ENCODE data around the gene SLC28A2.

The SLC28A2 gene

DNA sequence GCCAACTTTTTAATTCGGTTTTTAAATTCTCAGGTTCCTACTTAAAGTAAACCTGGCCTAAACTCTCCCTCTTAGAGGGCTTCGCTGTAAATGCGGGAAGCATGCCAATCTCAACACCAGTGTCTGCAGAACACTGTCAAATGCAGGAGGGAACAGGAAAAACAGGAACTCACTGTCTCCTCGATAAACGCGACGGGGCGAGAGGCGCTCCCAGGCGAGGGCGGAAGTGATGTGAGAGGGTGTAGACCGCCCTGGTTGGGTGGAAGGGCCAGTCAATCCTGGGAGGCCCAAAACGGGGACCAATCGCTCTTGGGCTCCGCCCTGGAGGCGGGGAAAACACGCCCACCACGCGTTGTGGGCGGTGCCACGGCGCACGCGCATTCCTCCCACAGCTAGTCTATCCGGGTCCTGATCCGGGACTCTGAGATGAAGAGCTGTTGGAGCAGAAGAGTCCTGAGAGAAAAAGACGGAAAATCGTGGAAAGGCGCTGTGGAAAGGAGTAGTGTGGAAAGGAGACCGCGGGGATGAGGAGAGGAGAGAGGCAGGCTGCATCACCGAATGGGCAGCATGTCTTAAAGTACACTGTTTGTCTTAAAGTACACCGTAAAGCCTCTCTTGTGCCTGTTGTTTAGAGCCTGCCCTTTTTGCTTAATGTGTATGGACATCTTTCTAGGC is 27.1 kb downstream of the SLC28A2 start:
- peaks cover 7% of the 10 kb centered on the region for H3K79me2 ChIP-seq (ENCODE audit: control insufficient read depth, low read length)
- H3K4me2 ChIP-seq (ENCODE audit: low read length): peak overlapping the region; percentile 96
- no peak overlapping the region for H3K27ac ChIP-seq (ENCODE audit: low read depth, low read length)
- no peaks in the 10 kb centered on the region for H3K9me3 ChIP-seq (ENCODE audit: control insufficient read depth, insufficient read depth, low read length)
- peak overlapping the region; percentile 88 for H3K4me3 ChIP-seq (ENCODE audit: low read length)
- H3K36me3 ChIP-seq (ENCODE audit: control insufficient read depth, low read length): no peaks in the 10 kb centered on the region
- peaks cover under 1% of the 10 kb centered on the region; the same call in 1 of the 2 replicates for H3K27me3 ChIP-seq (ENCODE audit: control insufficient read depth, low read length)
- TF ChIP-seq, protein P1, sequence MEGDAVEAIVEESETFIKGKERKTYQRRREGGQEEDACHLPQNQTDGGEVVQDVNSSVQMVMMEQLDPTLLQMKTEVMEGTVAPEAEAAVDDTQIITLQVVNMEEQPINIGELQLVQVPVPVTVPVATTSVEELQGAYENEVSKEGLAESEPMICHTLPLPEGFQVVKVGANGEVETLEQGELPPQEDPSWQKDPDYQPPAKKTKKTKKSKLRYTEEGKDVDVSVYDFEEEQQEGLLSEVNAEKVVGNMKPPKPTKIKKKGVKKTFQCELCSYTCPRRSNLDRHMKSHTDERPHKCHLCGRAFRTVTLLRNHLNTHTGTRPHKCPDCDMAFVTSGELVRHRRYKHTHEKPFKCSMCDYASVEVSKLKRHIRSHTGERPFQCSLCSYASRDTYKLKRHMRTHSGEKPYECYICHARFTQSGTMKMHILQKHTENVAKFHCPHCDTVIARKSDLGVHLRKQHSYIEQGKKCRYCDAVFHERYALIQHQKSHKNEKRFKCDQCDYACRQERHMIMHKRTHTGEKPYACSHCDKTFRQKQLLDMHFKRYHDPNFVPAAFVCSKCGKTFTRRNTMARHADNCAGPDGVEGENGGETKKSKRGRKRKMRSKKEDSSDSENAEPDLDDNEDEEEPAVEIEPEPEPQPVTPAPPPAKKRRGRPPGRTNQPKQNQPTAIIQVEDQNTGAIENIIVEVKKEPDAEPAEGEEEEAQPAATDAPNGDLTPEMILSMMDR (IDR thresholded peaks at IDR 0.05; ENCODE audit: low read depth, low read length, poor library complexity, severe bottlenecking): no peak
- TF ChIP-seq EZH2phosphoT487 (IDR thresholded peaks at IDR 0.05; ENCODE audit: borderline replicate concordance, low read length): no peak
- no peaks in the 10 kb centered on the region for H3F3A ChIP-seq (ENCODE audit: control insufficient read depth, insufficient read depth)
- H4K20me1 ChIP-seq (ENCODE audit: control insufficient read depth, insufficient read depth, low read depth, low read length): no peaks in the 10 kb centered on the region
- no peaks in the 10 kb centered on the region for H3K9me2 ChIP-seq (replicated peaks; ENCODE audit: control insufficient read depth, low read length)
- peaks cover 19% of the 10 kb centered on the region for H3K4me1 ChIP-seq (ENCODE audit: control insufficient read depth, low read length)

- TF ChIP-seq, protein P1 (IDR thresholded peaks at IDR 0.05; ENCODE audit: low read depth, low read length, poor library complexity, severe bottlenecking): no peak
- Histone ChIP-seq H3K27me3 (ENCODE audit: control insufficient read depth, low read length) (peaks cover 2% of the 10 kb centered on the region; the same call in 1 of the 2 replicates), H3K36me3 (ENCODE audit: control insufficient read depth, low read length) (no peaks in the 10 kb centered on the region), H3K9me3 (ENCODE audit: control insufficient read depth, insufficient read depth, low read length) (no peaks in the 10 kb centered on the region), H3K4me2 (ENCODE audit: low read length) (no peak overlapping the region), H3K79me2 (ENCODE audit: control insufficient read depth, low read length) (no peaks in the 10 kb centered on the region), H3K9me2 (replicated peaks; ENCODE audit: control insufficient read depth, low read length) (no peaks in the 10 kb centered on the region), H4K20me1 (ENCODE audit: control insufficient read depth, insufficient read depth, low read depth, low read length) (no peaks in the 10 kb centered on the region), H3K4me1 (ENCODE audit: control insufficient read depth, low read length) (no peaks in the 10 kb centered on the region), H3F3A (ENCODE audit: control insufficient read depth, insufficient read depth) (no peaks in the 10 kb centered on the region), H3K4me3 (ENCODE audit: low read length) (no peak overlapping the region), H3K27ac (ENCODE audit: low read depth, low read length) (no peak overlapping the region)
Measured at GRCh38 chr15:45285413-45285812, 33.4 kb downstream of the SLC28A2 start.

DNA sequence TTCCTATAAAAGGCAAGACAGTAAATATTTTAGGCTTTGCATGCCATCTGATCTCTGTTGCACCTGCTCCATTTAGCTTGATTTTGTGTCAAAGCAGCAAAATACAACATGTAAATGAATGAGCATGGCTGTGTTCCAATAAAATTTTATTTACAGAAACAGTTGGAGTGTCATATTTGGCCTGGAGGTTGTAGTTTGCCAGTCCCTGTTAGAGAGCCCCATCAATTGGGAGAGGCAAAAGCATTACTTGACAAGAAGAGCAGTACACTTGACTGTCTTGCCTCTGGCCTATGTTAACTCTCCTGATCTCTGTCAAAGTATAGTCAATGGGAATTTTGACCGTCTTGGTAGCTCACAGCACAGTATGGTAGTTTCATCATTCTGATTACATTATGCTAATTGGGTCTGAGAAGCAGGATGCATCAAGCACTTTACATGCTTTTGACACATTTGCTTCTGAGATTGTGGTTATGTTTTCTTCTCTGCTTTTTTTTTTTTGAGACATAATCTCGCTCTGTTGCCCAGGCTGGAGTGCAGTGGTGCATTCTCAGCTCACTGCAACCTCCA is 35.4 kb downstream of the SLC28A2 start:
- H3K36me3 ChIP-seq (ENCODE audit: control insufficient read depth, low read length): no peaks in the 10 kb centered on the region
- TF ChIP-seq, protein P1 (IDR thresholded peaks at IDR 0.05; ENCODE audit: low read depth, low read length, poor library complexity, severe bottlenecking): no peak
- no peak for TF ChIP-seq EZH2phosphoT487 (IDR thresholded peaks at IDR 0.05; ENCODE audit: borderline replicate concordance, low read length)
- H3K27me3 ChIP-seq (ENCODE audit: control insufficient read depth, low read length): peaks cover 2% of the 10 kb centered on the region; the same call in 1 of the 2 replicates
- no peaks in the 10 kb centered on the region for H4K20me1 ChIP-seq (ENCODE audit: control insufficient read depth, insufficient read depth, low read depth, low read length)
- H3K27ac ChIP-seq (ENCODE audit: low read depth, low read length): no peak overlapping the region
- no peaks in the 10 kb centered on the region for H3F3A ChIP-seq (ENCODE audit: control insufficient read depth, insufficient read depth)
- no peak overlapping the region for H3K4me3 ChIP-seq (ENCODE audit: low read length)
- no peaks in the 10 kb centered on the region for H3K9me3 ChIP-seq (ENCODE audit: control insufficient read depth, insufficient read depth, low read length)
- H3K4me1 ChIP-seq (ENCODE audit: control insufficient read depth, low read length): no peaks in the 10 kb centered on the region
- no peaks in the 10 kb centered on the region for H3K9me2 ChIP-seq (replicated peaks; ENCODE audit: control insufficient read depth, low read length)
- H3K79me2 ChIP-seq (ENCODE audit: control insufficient read depth, low read length): no peaks in the 10 kb centered on the region
- no peak overlapping the region for H3K4me2 ChIP-seq (ENCODE audit: low read length)
